Measurements from ENCODE around the gene KCNK15.

DNA sequence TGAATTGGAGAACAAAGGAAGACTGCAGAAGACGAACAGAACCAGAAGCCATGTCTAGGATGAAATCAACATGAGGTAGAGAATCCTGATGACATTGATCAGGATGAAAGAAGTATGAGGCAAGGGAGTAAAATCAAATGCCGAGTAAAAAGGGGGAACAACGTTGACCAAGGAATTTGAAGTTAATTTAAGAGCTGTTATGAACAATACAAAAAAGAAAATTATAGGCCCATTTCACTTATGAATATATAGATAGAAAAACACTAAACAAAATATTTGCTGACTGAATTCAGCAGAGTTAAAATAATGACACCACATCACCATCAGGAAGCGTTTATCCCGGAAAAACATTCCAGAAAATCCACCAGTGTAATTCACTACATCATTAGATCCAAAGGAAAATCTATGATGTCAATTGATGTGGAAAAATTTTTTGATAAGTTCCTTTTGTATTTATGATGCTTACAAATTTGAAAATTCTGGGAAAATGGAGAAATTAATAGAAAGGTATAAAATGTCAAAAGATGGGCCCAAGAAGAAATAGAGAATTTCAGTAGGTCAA lies 38.6 kb upstream of the KCNK15 start:
- TF ChIP-seq, protein P1, sequence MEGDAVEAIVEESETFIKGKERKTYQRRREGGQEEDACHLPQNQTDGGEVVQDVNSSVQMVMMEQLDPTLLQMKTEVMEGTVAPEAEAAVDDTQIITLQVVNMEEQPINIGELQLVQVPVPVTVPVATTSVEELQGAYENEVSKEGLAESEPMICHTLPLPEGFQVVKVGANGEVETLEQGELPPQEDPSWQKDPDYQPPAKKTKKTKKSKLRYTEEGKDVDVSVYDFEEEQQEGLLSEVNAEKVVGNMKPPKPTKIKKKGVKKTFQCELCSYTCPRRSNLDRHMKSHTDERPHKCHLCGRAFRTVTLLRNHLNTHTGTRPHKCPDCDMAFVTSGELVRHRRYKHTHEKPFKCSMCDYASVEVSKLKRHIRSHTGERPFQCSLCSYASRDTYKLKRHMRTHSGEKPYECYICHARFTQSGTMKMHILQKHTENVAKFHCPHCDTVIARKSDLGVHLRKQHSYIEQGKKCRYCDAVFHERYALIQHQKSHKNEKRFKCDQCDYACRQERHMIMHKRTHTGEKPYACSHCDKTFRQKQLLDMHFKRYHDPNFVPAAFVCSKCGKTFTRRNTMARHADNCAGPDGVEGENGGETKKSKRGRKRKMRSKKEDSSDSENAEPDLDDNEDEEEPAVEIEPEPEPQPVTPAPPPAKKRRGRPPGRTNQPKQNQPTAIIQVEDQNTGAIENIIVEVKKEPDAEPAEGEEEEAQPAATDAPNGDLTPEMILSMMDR (IDR thresholded peaks at IDR 0.05; ENCODE audit: low read depth, low read length), result no peak
- no peak for TF ChIP-seq EZH2phosphoT487 (IDR thresholded peaks at IDR 0.05; ENCODE audit: low read depth)

Data from OCI-LY3 (cell line).